Esophagus (tissue), 2 donors: ENCODE results near the gene PAQR9. TPM values are rescaled to one million over a fixed set of nuclear protein-coding genes. Genes with fewer than 3 reads are reported as not detected.
"Not testable (repeated sequence)": the region's sequence is repeated elsewhere in the genome, so short reads cannot be mapped to it uniquely, and the experiment has no call there.

Source experiments
- H3K27ac ChIP-seq, 2 donors: one replicate each; pipeline ENCODE4 v1.5.1; 2013; ENCODE audit warnings: low read depth in 2 of 2, mild to moderate bottlenecking in 2 of 2, inconsistent platforms in 1 of 2, low read length in 1 of 2, moderate library complexity in 1 of 2
- H3K27me3 ChIP-seq, 2 donors: one replicate each; pipeline ENCODE4 v1.6.1; 2013; ENCODE audit warnings: low read length in 2 of 2, control low read depth in 1 of 2, mild to moderate bottlenecking in 1 of 2; ENCODE audit not compliant: insufficient read depth in 2 of 2, control insufficient read depth in 1 of 2
- H3K36me3 ChIP-seq, 2 donors: one replicate each; pipeline ENCODE4 v1.6.1; 2013; ENCODE audit warnings: low read length in 1 of 2; ENCODE audit not compliant: control insufficient read depth in 2 of 2, insufficient read depth in 2 of 2
- H3K4me1 ChIP-seq, 2 donors: one replicate each; pipeline ENCODE4 v1.6.1; 2013; ENCODE audit warnings: low read length in 1 of 2; ENCODE audit not compliant: control insufficient read depth in 2 of 2, insufficient read depth in 2 of 2
- H3K4me3 ChIP-seq, 2 donors: one replicate each; pipeline ENCODE4 v1.5.1; 2013; ENCODE audit warnings: low read length in 2 of 2, mild to moderate bottlenecking in 2 of 2, low read depth in 1 of 2, moderate library complexity in 1 of 2
- H3K9me3 ChIP-seq, 2 donors: one replicate each; pipeline ENCODE4 v1.6.1; 2013; ENCODE audit warnings: mild to moderate bottlenecking in 2 of 2, low read depth in 1 of 2, low read length in 1 of 2, moderate library complexity in 1 of 2; ENCODE audit not compliant: control insufficient read depth in 2 of 2, insufficient read depth in 1 of 2
- WGBS, 2 donors: extraction: QIAGEN DNeasy Blood & Tissue Kit; methylation state at CpG; one replicate each; pipeline ENCODE4 v1.1.7; 2013; 5-methylcytosine and 5-hydroxymethylcytosine counted together
- polyA plus RNA-seq, 2 donors: library from polyadenylated mRNA; stranded (reverse); fragments of 200-250 nt; gene quantifications; one replicate each; pipeline ENCODE4 v1.2.3, GENCODE V29; 2013
- donor health status: healthy with polysubstance abuse.
- donor health status: Bipolar disorder and iron deficiency.

PAQR9 gene
- polyA plus RNA-seq, 2 donors: not detected

DNA sequence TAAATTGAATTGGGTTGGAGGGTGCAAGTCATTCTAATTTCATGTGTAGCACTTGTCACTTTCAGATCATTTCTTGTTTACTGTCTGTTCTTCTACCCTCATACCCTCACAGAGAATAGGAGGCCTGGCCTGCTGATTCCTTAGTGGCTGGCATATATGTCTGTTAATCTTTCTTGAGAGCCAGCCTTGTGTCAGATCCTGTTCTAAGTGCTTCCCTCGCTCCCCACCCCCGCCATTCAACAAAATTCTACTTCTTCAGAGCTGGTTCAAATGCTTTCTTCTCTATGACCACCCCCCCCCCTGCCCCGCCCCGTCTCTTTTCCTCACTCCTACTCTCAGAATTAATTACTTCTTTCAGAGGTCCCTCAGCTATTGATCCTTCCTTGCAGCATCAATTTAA lies 36.4 kb upstream of the PAQR9 start:
- H3K36me3 ChIP-seq: no peaks in the 10 kb centered on the region
- 79 to 85% methylated on average over 4 of the region's 4 CpGs for WGBS, 2 donors
- H3K4me3 ChIP-seq: no peak overlapping the region

GRCh38 chr3:142998439-142998838 lies 35.0 kb upstream of the PAQR9 start:
- no peaks in the 10 kb centered on the region for H3K9me3 ChIP-seq
- no peaks in the 10 kb centered on the region for H3K27me3 ChIP-seq
- H3K4me1 ChIP-seq: peaks cover 0 to 3% of the 10 kb centered on the region in 2 donors
- WGBS, 2 donors: 82 to 86% methylated on average over 3 of the region's 3 CpGs
- H3K27ac ChIP-seq: no peak overlapping the region
- no peaks in the 10 kb centered on the region for H3K36me3 ChIP-seq
- no peak overlapping the region for H3K4me3 ChIP-seq

More for the DNA sequence above, 36.4 kb upstream of the PAQR9 start:
- no peak overlapping the region for H3K27ac ChIP-seq
- H3K4me1 ChIP-seq: peaks cover 0 to 3% of the 10 kb centered on the region in 2 donors
- H3K9me3 ChIP-seq: no peaks in the 10 kb centered on the region
- no peaks in the 10 kb centered on the region for H3K27me3 ChIP-seq

DNA sequence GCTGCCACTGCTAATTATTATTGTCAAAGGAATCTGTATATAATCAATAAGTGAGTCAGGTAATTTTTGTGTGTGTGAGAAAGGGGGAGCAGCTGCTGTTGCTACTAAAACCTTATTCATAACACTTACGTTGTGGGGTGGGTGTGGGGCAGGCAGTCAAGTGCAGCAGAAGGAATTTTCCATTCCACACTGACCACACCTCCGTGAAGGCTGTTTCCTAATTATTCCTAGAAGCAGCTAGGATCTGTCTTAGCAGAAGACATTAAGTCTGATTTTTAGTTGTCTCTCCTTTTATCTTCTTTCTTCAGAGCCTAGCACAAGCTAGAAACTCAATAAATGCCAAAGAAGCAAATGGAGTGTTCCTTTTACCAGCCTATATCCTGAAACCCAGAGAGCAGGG lies 33.9 kb upstream of the PAQR9 start:
- peaks cover 0 to 3% of the 10 kb centered on the region in 2 donors for H3K4me1 ChIP-seq
- H3K27ac ChIP-seq: no peak overlapping the region
- H3K36me3 ChIP-seq: no peaks in the 10 kb centered on the region
- no peaks in the 10 kb centered on the region for H3K27me3 ChIP-seq
- H3K9me3 ChIP-seq: no peaks in the 10 kb centered on the region
- 29 to 33% methylated on average over 2 of the region's 2 CpGs for WGBS, 2 donors
- H3K4me3 ChIP-seq: no peak overlapping the region

- Histone ChIP-seq H3K27me3 (no peaks in the 10 kb centered on the region), H3K36me3 (no peaks in the 10 kb centered on the region), H3K4me3 (no peak overlapping the region), H3K9me3 (no peaks in the 10 kb centered on the region), H3K4me1 (no peaks in the 10 kb centered on the region), H3K27ac (no peak overlapping the region)
- 16 to 17% methylated on average over 4 of the region's 4 CpGs for WGBS, 2 donors
Observed at GRCh38 chr3:142993958-142994442, 30.5 kb upstream of the PAQR9 start.

DNA sequence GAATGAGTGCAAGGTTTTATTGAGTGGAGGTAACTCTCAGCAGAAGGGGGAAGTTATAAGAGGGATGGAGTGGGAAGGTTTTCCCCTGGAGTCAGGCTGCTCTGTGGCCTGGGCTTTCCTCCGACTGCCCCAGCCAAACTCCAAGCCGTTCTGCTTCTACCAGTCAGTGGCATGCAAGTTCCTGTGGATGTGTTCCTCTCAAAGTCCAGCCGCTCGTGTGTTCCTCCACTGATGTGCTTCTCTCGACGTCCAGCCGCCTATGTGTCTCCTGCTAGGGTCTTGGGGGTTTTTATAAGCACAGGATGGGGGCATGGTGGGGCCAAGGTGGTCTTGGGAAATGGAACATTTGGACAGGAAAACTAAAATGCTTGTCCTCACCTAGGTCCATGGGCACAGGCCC lies 28.8 kb upstream of the PAQR9 start:
- Histone ChIP-seq H3K4me3 (no peak overlapping the region), H3K4me1 (no peaks in the 10 kb centered on the region), H3K27ac (no peak overlapping the region), H3K36me3 (no peaks in the 10 kb centered on the region), H3K27me3 (no peaks in the 10 kb centered on the region), H3K9me3 (no peaks in the 10 kb centered on the region)
- 78 to 87% methylated on average over 7 of the region's 7 CpGs for WGBS, 2 donors

- no peaks in the 10 kb centered on the region for H3K36me3 ChIP-seq
- H3K4me1 ChIP-seq: no peaks in the 10 kb centered on the region
- H3K27me3 ChIP-seq: no peaks in the 10 kb centered on the region
- H3K9me3 ChIP-seq: no peaks in the 10 kb centered on the region
- no peak overlapping the region for H3K4me3 ChIP-seq
- 71 to 76% methylated on average over 5 of the region's 5 CpGs for WGBS, 2 donors
- no peak overlapping the region for H3K27ac ChIP-seq
Observed at GRCh38 chr3:142990721-142991120, 27.2 kb upstream of the PAQR9 start.

DNA sequence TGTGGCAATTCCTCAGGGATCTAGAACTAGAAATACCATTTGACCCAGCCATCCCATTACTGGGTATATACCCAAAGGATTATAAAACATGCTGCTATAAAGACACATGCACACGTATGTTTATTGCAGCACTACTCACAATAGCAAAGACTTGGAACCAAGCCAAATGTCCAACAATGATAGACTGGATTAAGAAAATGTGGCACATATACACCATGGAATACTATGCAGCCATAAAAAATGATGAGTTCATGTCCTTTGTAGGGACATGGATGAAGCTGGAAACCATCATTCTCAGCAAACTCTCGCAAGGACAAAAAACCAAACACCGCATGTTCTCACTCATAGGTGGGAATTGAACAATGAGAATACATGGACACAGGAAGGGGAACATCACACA lies 25.4 kb upstream of the PAQR9 start:
- not testable (repeated sequence) for H3K27me3 ChIP-seq, H3K36me3 ChIP-seq, H3K4me3 ChIP-seq, H3K4me1 ChIP-seq, H3K9me3 ChIP-seq, H3K27ac ChIP-seq
- no CpG with 5 or more reads among the region's 3 CpGs for WGBS, 2 donors

GRCh38 chr3:142988221-142988620 lies 24.7 kb upstream of the PAQR9 start:
- H3K9me3 ChIP-seq, H3K4me3 ChIP-seq, H3K27ac ChIP-seq, H3K36me3 ChIP-seq, H3K4me1 ChIP-seq, H3K27me3 ChIP-seq: not testable (repeated sequence)
- 85 to 89% methylated on average over 2 of the region's 2 CpGs for WGBS, 2 donors

DNA sequence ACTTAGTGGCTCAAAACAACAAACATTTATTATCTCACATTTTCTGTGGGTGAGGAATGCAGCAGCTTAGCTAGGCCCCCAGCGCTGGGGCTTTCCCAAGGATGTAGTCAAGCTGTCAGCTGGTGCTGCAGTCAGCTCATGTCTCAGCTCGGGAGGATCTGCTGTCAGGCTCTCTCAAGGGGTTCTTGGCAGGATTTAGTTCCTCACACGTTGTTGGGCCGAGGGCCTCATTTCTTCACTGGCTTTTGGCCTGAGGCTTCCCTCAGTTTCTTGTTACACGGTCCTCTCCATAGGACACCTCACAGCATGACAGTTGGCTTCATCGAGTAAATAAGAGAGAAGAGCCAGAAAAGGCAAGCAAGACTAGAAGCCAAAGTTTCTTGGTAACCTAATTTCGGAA lies 24.2 kb upstream of the PAQR9 start:
- H3K36me3 ChIP-seq: no peaks in the 10 kb centered on the region
- H3K4me3 ChIP-seq: no peak overlapping the region
- H3K27ac ChIP-seq: no peak overlapping the region
- H3K4me1 ChIP-seq: no peaks in the 10 kb centered on the region
- 21 to 23% methylated on average over 7 of the region's 7 CpGs for WGBS, 2 donors
- H3K27me3 ChIP-seq: no peaks in the 10 kb centered on the region
- no peaks in the 10 kb centered on the region for H3K9me3 ChIP-seq

DNA sequence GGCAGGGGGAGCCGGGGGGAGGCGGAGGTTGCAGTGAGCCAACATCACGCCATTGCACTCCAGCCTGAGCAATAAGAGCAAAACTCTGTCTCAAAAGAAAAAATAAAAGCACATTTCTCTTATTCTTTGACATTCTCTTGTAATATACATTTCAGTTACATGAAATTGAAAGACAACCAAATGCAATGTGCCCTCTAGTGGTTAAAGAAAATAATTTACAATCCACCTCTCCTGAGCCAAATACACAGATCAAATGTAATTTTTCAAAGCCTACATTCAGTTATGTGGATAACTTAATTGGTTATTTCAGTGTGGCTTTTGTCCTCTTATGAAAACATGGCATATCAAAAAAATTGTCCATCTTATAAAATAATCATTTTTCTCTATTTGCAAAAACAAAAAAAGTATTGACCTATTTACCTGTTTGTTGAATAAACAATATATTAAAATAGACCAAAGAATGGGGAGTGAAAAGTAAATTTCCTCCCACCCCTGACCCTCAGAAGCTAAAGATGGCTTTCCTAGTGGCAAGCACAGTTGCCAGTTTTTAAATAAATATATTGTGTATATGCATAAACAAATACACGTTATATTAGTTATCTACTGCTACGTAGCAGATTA lies 23.7 kb upstream of the PAQR9 start:
- Histone ChIP-seq H3K36me3 (no peaks in the 10 kb centered on the region), H3K4me3 (no peak overlapping the region), H3K27ac (no peak overlapping the region), H3K4me1 (no peaks in the 10 kb centered on the region), H3K27me3 (no peaks in the 10 kb centered on the region), H3K9me3 (no peaks in the 10 kb centered on the region)
- WGBS, 2 donors: 60 to 61% methylated on average over 5 of the region's 5 CpGs
